ENCODE results near the gene NECAB3.

- no peak for TF ChIP-seq EZH2 (IDR thresholded peaks at IDR 0.05; ENCODE audit: borderline replicate concordance, insufficient read depth, low read depth, low read length, poor library complexity, severe bottlenecking)
- TF ChIP-seq, protein P1, sequence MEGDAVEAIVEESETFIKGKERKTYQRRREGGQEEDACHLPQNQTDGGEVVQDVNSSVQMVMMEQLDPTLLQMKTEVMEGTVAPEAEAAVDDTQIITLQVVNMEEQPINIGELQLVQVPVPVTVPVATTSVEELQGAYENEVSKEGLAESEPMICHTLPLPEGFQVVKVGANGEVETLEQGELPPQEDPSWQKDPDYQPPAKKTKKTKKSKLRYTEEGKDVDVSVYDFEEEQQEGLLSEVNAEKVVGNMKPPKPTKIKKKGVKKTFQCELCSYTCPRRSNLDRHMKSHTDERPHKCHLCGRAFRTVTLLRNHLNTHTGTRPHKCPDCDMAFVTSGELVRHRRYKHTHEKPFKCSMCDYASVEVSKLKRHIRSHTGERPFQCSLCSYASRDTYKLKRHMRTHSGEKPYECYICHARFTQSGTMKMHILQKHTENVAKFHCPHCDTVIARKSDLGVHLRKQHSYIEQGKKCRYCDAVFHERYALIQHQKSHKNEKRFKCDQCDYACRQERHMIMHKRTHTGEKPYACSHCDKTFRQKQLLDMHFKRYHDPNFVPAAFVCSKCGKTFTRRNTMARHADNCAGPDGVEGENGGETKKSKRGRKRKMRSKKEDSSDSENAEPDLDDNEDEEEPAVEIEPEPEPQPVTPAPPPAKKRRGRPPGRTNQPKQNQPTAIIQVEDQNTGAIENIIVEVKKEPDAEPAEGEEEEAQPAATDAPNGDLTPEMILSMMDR (IDR thresholded peaks at IDR 0.05), result no peak
Measured at GRCh38 chr20:33673114-33673409, 1.2 kb downstream of the NECAB3 start.

Measured in B cell (primary cell).